SK-N-SH treated with all-trans-retinoic acid at 6 μM for 48 hours (cell line): ENCODE measurements around the gene DR1.

Experiments
- RARB ChIP-seq: fragments of 250-450 bp; sonication (Bioruptor Pico); IDR thresholded peaks from 2 replicates; pipeline ENCODE4 v1.8.0; 2021; ENCODE audit warnings: mild to moderate bottlenecking, moderate library complexity
- TSHZ2 ChIP-seq: fragments of 250-450 bp; sonication (Bioruptor Pico); IDR thresholded peaks from 2 replicates; pipeline ENCODE4 v1.5.0; 2020; ENCODE audit warnings: mild to moderate bottlenecking, moderate library complexity
- TF ChIP-seq, protein P1 (sequence below): fragments of 250-450 bp; sonication (Bioruptor Pico); IDR thresholded peaks from 2 replicates; pipeline ENCODE4 v1.8.0; 2020; ENCODE audit warnings: mild to moderate bottlenecking, moderate library complexity, borderline replicate concordance
- TF ChIP-seq, protein P2 (sequence below): fragments of 250-450 bp; sonication (Bioruptor Pico); IDR thresholded peaks from 2 replicates; pipeline ENCODE4 v1.5.1; 2021; ENCODE audit warnings: mild to moderate bottlenecking, moderate library complexity

- TF ChIP-seq TSHZ2 (CRISPR knock-in tag) (no peak), RARB (CRISPR knock-in tag) (no peak)
- TF ChIP-seq, protein P1, sequence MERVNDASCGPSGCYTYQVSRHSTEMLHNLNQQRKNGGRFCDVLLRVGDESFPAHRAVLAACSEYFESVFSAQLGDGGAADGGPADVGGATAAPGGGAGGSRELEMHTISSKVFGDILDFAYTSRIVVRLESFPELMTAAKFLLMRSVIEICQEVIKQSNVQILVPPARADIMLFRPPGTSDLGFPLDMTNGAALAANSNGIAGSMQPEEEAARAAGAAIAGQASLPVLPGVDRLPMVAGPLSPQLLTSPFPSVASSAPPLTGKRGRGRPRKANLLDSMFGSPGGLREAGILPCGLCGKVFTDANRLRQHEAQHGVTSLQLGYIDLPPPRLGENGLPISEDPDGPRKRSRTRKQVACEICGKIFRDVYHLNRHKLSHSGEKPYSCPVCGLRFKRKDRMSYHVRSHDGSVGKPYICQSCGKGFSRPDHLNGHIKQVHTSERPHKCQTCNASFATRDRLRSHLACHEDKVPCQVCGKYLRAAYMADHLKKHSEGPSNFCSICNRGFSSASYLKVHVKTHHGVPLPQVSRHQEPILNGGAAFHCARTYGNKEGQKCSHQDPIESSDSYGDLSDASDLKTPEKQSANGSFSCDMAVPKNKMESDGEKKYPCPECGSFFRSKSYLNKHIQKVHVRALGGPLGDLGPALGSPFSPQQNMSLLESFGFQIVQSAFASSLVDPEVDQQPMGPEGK = no peak
- TF ChIP-seq, protein P2, sequence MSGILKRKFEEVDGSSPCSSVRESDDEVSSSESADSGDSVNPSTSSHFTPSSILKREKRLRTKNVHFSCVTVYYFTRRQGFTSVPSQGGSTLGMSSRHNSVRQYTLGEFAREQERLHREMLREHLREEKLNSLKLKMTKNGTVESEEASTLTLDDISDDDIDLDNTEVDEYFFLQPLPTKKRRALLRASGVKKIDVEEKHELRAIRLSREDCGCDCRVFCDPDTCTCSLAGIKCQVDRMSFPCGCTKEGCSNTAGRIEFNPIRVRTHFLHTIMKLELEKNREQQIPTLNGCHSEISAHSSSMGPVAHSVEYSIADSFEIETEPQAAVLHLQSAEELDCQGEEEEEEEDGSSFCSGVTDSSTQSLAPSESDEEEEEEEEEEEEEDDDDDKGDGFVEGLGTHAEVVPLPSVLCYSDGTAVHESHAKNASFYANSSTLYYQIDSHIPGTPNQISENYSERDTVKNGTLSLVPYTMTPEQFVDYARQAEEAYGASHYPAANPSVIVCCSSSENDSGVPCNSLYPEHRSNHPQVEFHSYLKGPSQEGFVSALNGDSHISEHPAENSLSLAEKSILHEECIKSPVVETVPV (CRISPR knock-in tag) = no peak
Observed at GRCh38 chr1:93411000-93411399, 65.3 kb downstream of the DR1 start.
